ENCODE measurements around the gene ZNF385D.

ZNF385D gene

DNA sequence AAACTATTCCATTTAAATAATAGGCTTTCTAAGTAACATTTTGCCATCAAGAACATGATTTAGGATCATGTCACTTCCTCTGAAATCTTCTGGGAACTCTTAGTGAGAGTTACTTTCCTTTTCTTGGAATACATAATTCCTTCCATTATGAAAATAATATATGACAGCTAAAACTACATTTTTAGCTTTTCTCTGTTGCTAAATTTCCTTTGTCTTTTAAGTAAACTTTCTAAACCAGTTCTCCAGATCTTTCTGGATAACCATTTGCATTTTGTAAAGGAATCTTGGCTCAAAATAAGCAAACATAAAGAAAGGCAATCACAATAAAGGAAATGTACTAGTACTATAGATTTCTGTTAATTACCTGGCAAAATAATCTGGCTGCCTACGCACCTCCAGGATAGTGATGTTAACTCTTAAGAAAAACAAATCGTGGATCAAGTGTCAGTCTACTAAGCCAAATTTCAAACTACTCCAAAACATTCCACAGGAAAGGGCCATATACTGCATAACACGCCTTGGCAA is 165.7 kb downstream of the ZNF385D start:
- no peak overlapping the region for H3K4me3 ChIP-seq (ENCODE audit: low read depth, low read length)
- H3K36me3 ChIP-seq (ENCODE audit: control insufficient read depth, insufficient read depth, low read length) = no peaks in the 10 kb centered on the region

DNA sequence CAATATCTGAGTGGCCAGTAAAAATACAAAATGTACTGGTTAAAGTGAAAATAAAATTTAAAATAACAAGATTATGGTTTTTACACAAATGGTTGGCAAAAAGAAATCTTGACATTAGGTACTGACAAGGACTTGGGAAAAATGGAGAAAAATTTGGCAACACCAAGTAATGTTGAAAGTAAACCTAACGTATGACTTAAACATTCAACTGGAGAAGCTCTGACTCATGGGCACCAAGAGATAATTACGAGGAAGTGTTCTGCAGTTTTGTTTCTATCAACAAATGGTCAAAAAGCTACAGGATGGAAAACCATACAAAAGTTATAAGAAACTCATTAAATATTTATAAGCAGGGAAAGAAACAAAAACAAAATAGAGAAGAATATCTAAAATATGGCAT is 177.7 kb downstream of the ZNF385D start:
- no peaks in the 10 kb centered on the region for H3K4me1 ChIP-seq (ENCODE audit: control insufficient read depth, insufficient read depth, low read length)
- H3K9me3 ChIP-seq (ENCODE audit: control insufficient read depth, insufficient read depth, low read length) = no peaks in the 10 kb centered on the region
- H3K4me3 ChIP-seq (ENCODE audit: low read depth, low read length) = no peak overlapping the region
- no peak overlapping the region for H3K9ac ChIP-seq (ENCODE audit: low read depth, low read length)
- H3K36me3 ChIP-seq (ENCODE audit: control insufficient read depth, insufficient read depth, low read length) = no peaks in the 10 kb centered on the region
- no peaks in the 10 kb centered on the region for H3K27me3 ChIP-seq (ENCODE audit: control insufficient read depth, insufficient read depth, low read length)

More for the DNA sequence above, 165.7 kb downstream of the ZNF385D start:
- no peaks in the 10 kb centered on the region for H3K4me1 ChIP-seq (ENCODE audit: control insufficient read depth, insufficient read depth, low read length)
- H3K27me3 ChIP-seq (ENCODE audit: control insufficient read depth, insufficient read depth, low read length) = no peaks in the 10 kb centered on the region
- no peak overlapping the region for H3K9ac ChIP-seq (ENCODE audit: low read depth, low read length)
- no peaks in the 10 kb centered on the region for H3K9me3 ChIP-seq (ENCODE audit: control insufficient read depth, insufficient read depth, low read length)

DNA sequence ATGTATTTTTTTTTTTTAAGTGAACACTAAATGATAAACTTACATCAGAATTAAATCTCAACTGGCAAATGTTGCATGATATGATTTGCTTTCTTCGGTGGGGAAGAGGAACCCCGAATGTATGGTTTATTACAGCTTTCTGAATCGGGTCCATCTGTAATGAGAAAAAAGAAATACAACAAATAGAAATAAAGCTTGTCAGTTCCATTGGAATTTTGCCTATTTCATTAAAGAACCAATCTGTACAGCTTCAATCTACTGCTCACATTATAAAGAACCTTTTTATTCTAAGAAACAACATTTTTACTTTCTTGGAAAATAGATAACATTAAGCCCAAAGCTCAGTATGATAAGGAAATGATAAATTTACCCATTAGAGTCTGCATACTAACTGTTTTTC is 186.5 kb downstream of the ZNF385D start:
- Histone ChIP-seq H3K27me3 (ENCODE audit: control insufficient read depth, insufficient read depth, low read length) (no peaks in the 10 kb centered on the region), H3K4me3 (ENCODE audit: low read depth, low read length) (no peak overlapping the region), H3K9me3 (ENCODE audit: control insufficient read depth, insufficient read depth, low read length) (no peaks in the 10 kb centered on the region), H3K36me3 (ENCODE audit: control insufficient read depth, insufficient read depth, low read length) (no peaks in the 10 kb centered on the region), H3K4me1 (ENCODE audit: control insufficient read depth, insufficient read depth, low read length) (no peaks in the 10 kb centered on the region), H3K9ac (ENCODE audit: low read depth, low read length) (no peak overlapping the region)

DNA sequence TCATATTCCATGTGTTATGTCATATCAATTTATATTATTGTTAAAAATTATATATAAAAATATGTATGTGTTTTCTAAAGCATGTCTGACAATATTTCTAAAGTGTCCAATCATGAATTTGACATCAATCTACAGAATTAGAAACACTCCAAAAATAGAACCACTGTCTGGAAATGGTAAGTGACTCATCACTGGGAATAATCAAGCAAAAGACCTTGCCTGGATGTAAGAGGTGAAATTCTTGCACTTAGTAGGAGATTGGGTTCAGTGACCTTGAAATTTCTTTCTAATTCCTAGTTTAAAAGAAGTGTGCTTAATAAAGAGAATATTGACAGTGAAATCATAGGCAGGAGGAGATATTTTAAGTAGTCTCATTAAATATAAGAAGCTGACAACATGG is 188.8 kb downstream of the ZNF385D start:
- no peaks in the 10 kb centered on the region for H3K36me3 ChIP-seq (ENCODE audit: control insufficient read depth, insufficient read depth, low read length)
- H3K9me3 ChIP-seq (ENCODE audit: control insufficient read depth, insufficient read depth, low read length) = no peaks in the 10 kb centered on the region
- no peaks in the 10 kb centered on the region for H3K27me3 ChIP-seq (ENCODE audit: control insufficient read depth, insufficient read depth, low read length)
- no peak overlapping the region for H3K4me3 ChIP-seq (ENCODE audit: low read depth, low read length)
- no peak overlapping the region for H3K9ac ChIP-seq (ENCODE audit: low read depth, low read length)
- H3K4me1 ChIP-seq (ENCODE audit: control insufficient read depth, insufficient read depth, low read length) = no peaks in the 10 kb centered on the region

DNA sequence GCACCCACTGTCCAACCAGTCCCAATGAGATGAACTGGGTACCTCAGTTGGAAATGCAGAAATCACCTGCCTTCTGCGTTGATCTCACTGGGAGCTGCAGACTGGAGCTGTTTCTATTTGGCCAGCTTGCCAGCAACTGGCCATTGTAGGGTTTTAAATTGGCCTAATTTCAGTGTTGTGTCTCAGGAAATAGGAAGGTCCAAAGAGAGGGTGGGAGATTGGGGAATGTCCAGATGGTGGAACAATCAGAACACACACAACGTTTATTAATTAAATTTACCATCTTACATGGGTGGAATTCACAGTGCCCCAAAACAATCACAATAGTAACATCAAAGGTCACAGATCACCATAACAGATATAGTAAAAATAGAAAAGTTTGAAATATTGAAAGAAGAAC is 189.5 kb downstream of the ZNF385D start:
- Histone ChIP-seq H3K27me3 (ENCODE audit: control insufficient read depth, insufficient read depth, low read length) (no peaks in the 10 kb centered on the region), H3K36me3 (ENCODE audit: control insufficient read depth, insufficient read depth, low read length) (no peaks in the 10 kb centered on the region), H3K9ac (ENCODE audit: low read depth, low read length) (no peak overlapping the region), H3K4me3 (ENCODE audit: low read depth, low read length) (no peak overlapping the region), H3K4me1 (ENCODE audit: control insufficient read depth, insufficient read depth, low read length) (no peaks in the 10 kb centered on the region), H3K9me3 (ENCODE audit: control insufficient read depth, insufficient read depth, low read length) (no peaks in the 10 kb centered on the region)

DNA sequence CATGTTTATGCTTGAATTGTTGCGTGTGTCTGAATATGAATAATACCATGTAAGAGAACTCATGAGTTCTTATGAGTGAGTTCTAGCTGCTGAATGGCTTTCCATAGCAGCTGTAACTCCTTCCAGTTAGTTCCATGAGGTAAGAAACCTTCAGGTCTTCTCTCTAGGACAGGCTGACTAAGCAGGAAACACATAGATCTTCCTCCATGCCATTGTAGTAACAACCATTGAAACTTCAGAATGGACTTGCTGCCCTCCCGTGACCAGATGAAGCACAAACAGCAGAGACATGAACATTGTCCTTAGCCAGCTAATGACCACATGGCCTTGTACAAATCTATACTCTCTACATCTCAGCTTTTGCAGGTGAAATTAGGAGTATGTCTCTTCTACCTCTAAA is 200.0 kb downstream of the ZNF385D start:
- Histone ChIP-seq H3K27me3 (ENCODE audit: control insufficient read depth, insufficient read depth, low read length) (no peaks in the 10 kb centered on the region), H3K4me3 (ENCODE audit: low read depth, low read length) (no peak overlapping the region), H3K4me1 (ENCODE audit: control insufficient read depth, insufficient read depth, low read length) (peaks cover 4% of the 10 kb centered on the region), H3K36me3 (ENCODE audit: control insufficient read depth, insufficient read depth, low read length) (no peaks in the 10 kb centered on the region), H3K9me3 (ENCODE audit: control insufficient read depth, insufficient read depth, low read length) (no peaks in the 10 kb centered on the region), H3K9ac (ENCODE audit: low read depth, low read length) (no peak overlapping the region)

DNA sequence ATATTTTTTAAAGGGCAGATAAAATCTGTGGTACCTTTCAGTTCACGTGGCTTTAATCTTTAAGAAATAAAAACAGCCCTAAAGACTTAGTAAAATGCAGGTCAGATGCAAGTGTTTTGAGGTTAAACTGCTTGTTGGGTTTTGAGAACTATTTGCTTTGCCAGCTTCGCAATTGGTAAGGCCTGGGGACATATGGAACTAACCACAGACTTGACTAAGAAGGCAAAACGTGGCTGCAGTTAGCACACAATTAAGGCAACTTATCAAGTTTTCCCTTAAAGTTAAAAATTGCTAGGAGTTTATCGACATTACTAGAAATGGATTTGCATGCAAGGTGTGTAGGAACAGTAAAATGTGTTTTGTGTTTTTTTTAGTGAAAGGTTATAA is 206.9 kb downstream of the ZNF385D start:
- H3K27me3 ChIP-seq (ENCODE audit: control insufficient read depth, insufficient read depth, low read length) = no peaks in the 10 kb centered on the region
- H3K4me1 ChIP-seq (ENCODE audit: control insufficient read depth, insufficient read depth, low read length) = peaks cover 8% of the 10 kb centered on the region
- no peaks in the 10 kb centered on the region for H3K36me3 ChIP-seq (ENCODE audit: control insufficient read depth, insufficient read depth, low read length)
- peak overlapping the region; percentile 52 for H3K4me3 ChIP-seq (ENCODE audit: low read depth, low read length)
- no peaks in the 10 kb centered on the region for H3K9me3 ChIP-seq (ENCODE audit: control insufficient read depth, insufficient read depth, low read length)
- H3K9ac ChIP-seq (ENCODE audit: low read depth, low read length) = peak overlapping the region; percentile 38

DNA sequence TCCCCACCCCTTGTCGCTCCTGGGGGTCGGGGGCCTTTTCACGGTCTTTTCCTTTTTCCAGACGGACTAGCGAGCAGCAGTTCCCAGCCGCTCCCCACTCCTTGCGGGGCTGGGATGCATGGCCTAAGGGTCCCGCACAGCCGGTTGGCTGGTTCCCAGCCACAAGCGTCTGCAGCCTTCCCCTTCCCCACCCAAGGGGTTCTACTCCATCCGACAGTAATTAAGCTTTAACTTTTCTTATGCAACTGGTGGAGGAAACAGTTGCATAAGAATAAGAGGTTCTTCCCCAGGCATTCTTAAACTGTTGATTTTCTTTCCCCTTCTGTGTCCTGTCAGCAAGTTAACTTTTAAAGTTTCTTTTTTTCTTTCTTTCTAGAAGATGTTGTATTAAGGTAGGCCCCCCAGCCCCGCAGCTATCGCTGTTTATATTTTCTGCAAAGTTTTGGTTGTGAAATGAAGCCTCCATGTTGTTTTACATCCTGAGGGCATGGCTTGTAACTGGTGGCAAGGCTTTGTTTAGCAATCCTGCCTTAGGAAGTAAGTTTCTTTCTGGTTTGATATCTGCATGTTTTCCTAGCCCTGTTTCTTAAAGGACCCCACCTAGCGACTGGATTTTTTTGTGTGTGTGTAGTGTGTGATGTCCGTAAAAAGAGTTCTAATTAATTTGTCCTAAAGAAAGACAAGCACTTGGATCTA is 207.5 kb downstream of the ZNF385D start:
- Histone ChIP-seq H3K4me1 (ENCODE audit: control insufficient read depth, insufficient read depth, low read length) (peaks cover 8% of the 10 kb centered on the region), H3K27me3 (ENCODE audit: control insufficient read depth, insufficient read depth, low read length) (no peaks in the 10 kb centered on the region), H3K9me3 (ENCODE audit: control insufficient read depth, insufficient read depth, low read length) (no peaks in the 10 kb centered on the region), H3K9ac (ENCODE audit: low read depth, low read length) (peak overlapping the region; percentile 57), H3K4me3 (ENCODE audit: low read depth, low read length) (peak overlapping the region; percentile 52), H3K36me3 (ENCODE audit: control insufficient read depth, insufficient read depth, low read length) (no peaks in the 10 kb centered on the region)

DNA sequence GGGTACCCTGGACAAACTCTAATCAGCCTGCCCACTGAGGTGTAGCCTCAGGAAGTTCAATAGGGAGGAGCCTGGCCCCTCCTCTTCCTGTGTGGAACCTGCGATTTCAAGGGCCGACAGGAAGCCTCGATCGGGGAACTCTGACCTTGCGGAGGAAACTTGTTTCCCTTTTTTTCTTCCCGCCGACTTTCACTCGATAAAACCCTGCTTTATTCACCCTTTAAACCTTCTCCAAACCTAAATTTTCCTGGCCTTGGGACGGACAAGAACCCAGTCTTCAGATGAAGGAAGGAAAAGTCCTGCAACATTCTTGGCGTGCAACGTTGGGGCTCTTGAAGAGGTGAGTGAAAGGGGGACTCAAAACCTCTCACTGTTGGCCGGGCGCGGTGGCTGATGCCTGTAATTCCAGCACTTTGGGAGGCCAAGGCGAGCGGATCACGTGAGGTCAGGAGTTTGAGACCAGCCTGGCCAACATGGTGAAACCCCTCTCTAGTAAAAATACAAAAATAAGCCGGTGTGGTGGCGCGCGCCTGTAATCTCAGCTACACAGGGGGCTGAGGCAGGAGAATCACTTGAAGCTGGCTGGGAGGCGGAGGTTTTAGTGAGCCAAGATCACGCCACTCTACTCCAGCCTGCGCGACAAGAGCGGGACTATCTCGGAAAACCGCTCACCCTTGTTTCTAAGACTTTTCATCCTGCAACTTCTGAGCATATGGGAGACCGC is 208.2 kb downstream of the ZNF385D start:
- Histone ChIP-seq H3K9me3 (ENCODE audit: control insufficient read depth, insufficient read depth, low read length) (no peaks in the 10 kb centered on the region), H3K9ac (ENCODE audit: low read depth, low read length) (peak overlapping the region; percentile 57), H3K4me3 (ENCODE audit: low read depth, low read length) (peak overlapping the region; percentile 52), H3K27me3 (ENCODE audit: control insufficient read depth, insufficient read depth, low read length) (no peaks in the 10 kb centered on the region), H3K4me1 (ENCODE audit: control insufficient read depth, insufficient read depth, low read length) (peaks cover 8% of the 10 kb centered on the region), H3K36me3 (ENCODE audit: control insufficient read depth, insufficient read depth, low read length) (no peaks in the 10 kb centered on the region)

DNA sequence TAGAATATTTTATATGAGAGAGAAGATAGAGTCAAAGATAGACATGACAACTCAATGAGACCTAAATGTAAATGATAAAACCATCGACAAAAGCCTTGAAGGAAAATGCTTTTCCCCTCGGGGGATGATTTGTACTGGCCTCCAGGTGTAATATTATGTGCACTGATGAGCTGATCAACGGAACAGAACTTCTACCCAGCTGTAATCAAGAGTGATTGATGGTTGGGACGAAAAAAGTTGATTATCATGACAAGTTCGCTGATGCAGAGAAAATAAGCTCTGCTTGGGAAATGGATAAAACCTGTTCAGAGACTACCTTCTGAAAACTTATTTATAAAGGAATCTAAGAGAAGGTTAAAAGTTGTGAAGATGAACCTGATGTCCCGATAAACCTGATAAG is 210.7 kb downstream of the ZNF385D start:
- Histone ChIP-seq H3K27me3 (ENCODE audit: control insufficient read depth, insufficient read depth, low read length) (no peaks in the 10 kb centered on the region), H3K4me1 (ENCODE audit: control insufficient read depth, insufficient read depth, low read length) (no peaks in the 10 kb centered on the region), H3K4me3 (ENCODE audit: low read depth, low read length) (no peak overlapping the region), H3K36me3 (ENCODE audit: control insufficient read depth, insufficient read depth, low read length) (no peaks in the 10 kb centered on the region), H3K9me3 (ENCODE audit: control insufficient read depth, insufficient read depth, low read length) (no peaks in the 10 kb centered on the region), H3K9ac (ENCODE audit: low read depth, low read length) (no peak overlapping the region)

DNA sequence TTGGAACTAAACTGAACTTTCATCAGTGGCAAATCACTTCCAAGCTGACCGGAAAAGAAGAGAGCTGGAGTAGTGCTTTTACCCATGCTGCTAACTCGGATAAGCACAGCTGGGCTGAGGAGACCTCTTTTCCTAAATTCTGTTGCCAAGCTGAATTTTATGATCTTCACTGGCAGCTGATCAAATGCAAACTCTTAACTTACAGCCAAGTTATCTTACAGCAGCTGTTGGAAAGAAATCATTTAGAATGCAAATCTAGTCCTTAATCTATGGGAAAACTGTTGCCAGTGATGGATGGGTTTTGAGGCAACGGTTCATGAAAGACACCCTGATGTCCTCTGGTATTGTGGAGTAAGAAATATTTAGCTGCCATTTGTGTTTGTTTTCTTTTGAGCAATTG is 216.5 kb downstream of the ZNF385D start:
- Histone ChIP-seq H3K4me3 (ENCODE audit: low read depth, low read length) (no peak overlapping the region), H3K9ac (ENCODE audit: low read depth, low read length) (no peak overlapping the region), H3K27me3 (ENCODE audit: control insufficient read depth, insufficient read depth, low read length) (no peaks in the 10 kb centered on the region), H3K36me3 (ENCODE audit: control insufficient read depth, insufficient read depth, low read length) (no peaks in the 10 kb centered on the region), H3K4me1 (ENCODE audit: control insufficient read depth, insufficient read depth, low read length) (no peaks in the 10 kb centered on the region), H3K9me3 (ENCODE audit: control insufficient read depth, insufficient read depth, low read length) (no peaks in the 10 kb centered on the region)

DNA sequence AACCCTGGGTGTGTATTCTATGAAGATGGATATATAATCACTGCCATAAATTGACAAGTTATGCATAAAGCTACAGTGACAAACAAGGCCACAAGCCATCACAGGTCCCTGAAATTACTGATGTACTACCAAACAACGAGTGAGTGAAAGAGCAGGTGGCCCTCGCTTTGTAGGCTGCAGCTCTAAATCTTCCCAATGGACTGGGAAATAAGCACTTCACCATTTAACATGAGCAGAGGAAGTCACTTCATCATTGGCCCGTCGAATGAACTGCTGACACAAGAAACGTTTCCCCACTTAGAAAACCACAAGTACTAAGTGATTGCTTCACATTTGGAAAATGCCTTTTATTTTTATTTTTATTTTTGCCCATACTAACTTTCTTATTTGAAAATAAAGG is 218.0 kb downstream of the ZNF385D start:
- no peaks in the 10 kb centered on the region for H3K4me1 ChIP-seq (ENCODE audit: control insufficient read depth, insufficient read depth, low read length)
- no peak overlapping the region for H3K9ac ChIP-seq (ENCODE audit: low read depth, low read length)
- H3K9me3 ChIP-seq (ENCODE audit: control insufficient read depth, insufficient read depth, low read length) = no peaks in the 10 kb centered on the region
- H3K27me3 ChIP-seq (ENCODE audit: control insufficient read depth, insufficient read depth, low read length) = no peaks in the 10 kb centered on the region
- no peak overlapping the region for H3K4me3 ChIP-seq (ENCODE audit: low read depth, low read length)
- H3K36me3 ChIP-seq (ENCODE audit: control insufficient read depth, insufficient read depth, low read length) = no peaks in the 10 kb centered on the region

All from iPS-15b (cell line).